ENCODE data around the gene HHATL.

Gene HHATL

DNA sequence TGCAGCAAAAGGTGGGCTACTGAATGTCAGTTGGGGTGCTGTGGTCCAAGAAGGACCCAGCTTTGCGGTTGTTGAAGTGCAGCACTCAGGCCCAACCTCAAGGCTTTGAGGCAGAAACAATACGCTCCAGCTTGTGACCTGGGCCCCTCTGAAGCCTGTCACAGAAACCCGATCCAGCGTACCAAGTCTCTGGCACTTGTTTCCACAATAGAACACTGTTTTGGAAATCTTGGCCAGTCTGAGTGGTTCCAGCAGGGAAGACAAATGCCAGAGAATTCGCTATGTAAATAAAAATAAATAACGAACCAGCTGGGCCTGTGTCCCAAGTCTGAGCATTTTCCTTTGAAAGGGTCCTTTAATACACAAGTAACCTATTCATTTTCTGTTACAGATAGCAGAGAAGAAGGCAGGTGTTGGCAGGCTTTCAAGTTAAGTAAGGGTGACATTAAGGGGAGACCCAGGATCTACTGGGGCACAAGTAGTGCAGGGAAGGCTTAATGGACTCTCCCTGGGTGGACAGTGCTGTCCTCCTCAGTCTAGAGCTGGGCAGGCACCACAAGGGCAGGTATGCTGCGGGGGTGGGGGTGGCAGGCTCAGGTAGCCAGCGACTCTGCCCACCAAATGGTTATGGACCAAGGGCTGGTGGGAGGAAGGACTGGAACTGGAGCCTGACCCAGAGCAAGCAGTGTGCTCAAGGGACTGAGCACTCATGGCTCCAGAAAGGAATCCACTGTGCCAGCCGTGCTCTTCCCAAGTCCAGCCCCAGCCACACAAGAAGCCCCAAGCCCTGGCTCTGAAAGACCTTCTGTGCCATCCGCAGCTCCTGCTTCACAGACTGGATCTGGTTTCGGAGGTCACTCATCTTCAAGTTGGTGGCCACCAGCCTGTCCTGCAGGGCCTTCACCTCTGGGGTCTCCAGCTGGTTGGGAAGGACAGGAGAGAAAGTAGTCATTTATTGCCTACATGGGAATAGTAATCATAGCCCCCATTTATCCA is 44.2 kb upstream of the HHATL start:
- Histone ChIP-seq H2BK12ac (ENCODE audit: low read length) (no peak overlapping the region), H3K23ac (ENCODE audit: low read depth, low read length, poor library complexity) (no peak overlapping the region), H3K27me3 (ENCODE audit: control insufficient read depth in 3 of 3, insufficient read depth in 3 of 3, low read depth in 1 of 3, low read length in 3 of 3) (peaks cover 0 to 3% (median 0%) of the 10 kb centered on the region in 3 experiments), H3K9ac (ENCODE audit: low read depth, low read length, poor library complexity) (no peak overlapping the region), H2BK5ac (ENCODE audit: low read length) (no peak overlapping the region), H2AK5ac (ENCODE audit: low read depth, low read length) (no peak overlapping the region), H3K4me1 (ENCODE audit: control insufficient read depth in 2 of 2, insufficient read depth in 1 of 2, low read depth in 1 of 2, low read length in 2 of 2) (peaks cover 0 to 13% of the 10 kb centered on the region in 2 donors), H4K91ac (ENCODE audit: low read depth, low read length, poor library complexity) (peak overlapping the region; percentile 44), H3K79me1 (ENCODE audit: low read depth, low read length) (no peaks in the 10 kb centered on the region), H3K18ac (ENCODE audit: low read length) (peak overlapping the region; percentile 60), H2AFZ (ENCODE audit: low read length) (no peak overlapping the region), H2BK15ac (ENCODE audit: low read length) (peak overlapping the region; percentile 62), H3K36me3 (replicated peaks in 1 of 2; ENCODE audit: control insufficient read depth in 2 of 2, insufficient read depth in 2 of 2, low read length in 2 of 2) (no peaks in the 10 kb centered on the region), H3K27ac (replicated peaks; ENCODE audit: low read length) (no peak overlapping the region), H4K8ac (ENCODE audit: low read depth, low read length) (no peak overlapping the region), H3K4me3 (ENCODE audit: low read length in 2 of 2) (no peak overlapping the region), H2BK120ac (ENCODE audit: low read depth, low read length) (no peak overlapping the region), H3K14ac (ENCODE audit: low read length) (no peak overlapping the region), H3K9me3 (replicated peaks in 1 of 2; ENCODE audit: control insufficient read depth in 2 of 2, insufficient read depth in 1 of 2, low read depth in 1 of 2, low read length in 2 of 2) (no peaks in the 10 kb centered on the region), H3K4me2 (ENCODE audit: insufficient read depth, low read length, poor library complexity, severe bottlenecking) (no peak overlapping the region), H3K4ac (ENCODE audit: low read length) (no peak overlapping the region)
- WGBS, 2 donors (ENCODE audit: extremely low coverage in 2 of 2, insufficient read length in 2 of 2, insufficient replicate concordance in 1 of 2): no CpG with 5 or more reads among the region's 11 CpGs
- no peak for DNase-seq (ENCODE audit: low spot score)

DNA sequence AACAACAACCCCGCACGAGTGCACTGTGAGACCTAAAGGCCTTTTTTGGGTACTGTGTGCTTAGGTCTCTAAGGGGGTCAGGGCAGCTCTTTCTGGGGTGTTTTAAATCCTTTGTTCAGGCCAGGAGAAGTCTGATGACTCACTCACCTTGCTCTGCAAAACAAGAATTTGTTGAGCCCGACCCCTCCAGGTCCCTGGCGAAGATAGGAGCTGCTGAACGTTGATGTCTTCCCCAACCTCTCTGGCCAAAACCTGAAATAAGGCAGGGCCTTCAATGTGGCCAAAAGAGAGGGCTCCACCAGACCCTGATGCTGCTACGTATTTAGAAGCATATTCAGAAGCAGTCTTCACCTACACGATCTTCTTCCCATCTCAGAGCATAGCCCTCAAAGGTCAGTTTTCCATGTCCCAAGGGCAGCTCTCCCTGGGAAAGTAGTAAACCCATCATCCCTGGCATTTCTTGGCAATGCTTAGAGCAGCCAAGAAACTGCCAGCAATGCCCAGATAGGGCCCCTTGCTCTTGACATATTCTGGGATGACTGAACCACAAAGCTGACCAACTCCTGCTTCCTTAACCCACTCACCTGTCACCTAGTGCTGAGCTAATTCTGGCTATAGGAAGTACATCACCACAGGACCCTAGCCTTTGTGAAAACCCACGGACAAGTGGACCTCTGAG is 43.3 kb upstream of the HHATL start:
- Histone ChIP-seq H4K8ac (ENCODE audit: low read depth, low read length) (no peak overlapping the region), H3K27me3 (ENCODE audit: control insufficient read depth in 3 of 3, insufficient read depth in 3 of 3, low read depth in 1 of 3, low read length in 3 of 3) (peaks cover 0 to 3% (median 0%) of the 10 kb centered on the region in 3 experiments), H2BK120ac (ENCODE audit: low read depth, low read length) (no peak overlapping the region), H3K23ac (ENCODE audit: low read depth, low read length, poor library complexity) (no peak overlapping the region), H3K9ac (ENCODE audit: low read depth, low read length, poor library complexity) (no peak overlapping the region), H4K91ac (ENCODE audit: low read depth, low read length, poor library complexity) (no peak overlapping the region), H2BK15ac (ENCODE audit: low read length) (no peak overlapping the region), H2AFZ (ENCODE audit: low read length) (no peak overlapping the region), H3K4ac (ENCODE audit: low read length) (no peak overlapping the region), H3K27ac (replicated peaks; ENCODE audit: low read length) (no peak overlapping the region), H3K79me1 (ENCODE audit: low read depth, low read length) (no peaks in the 10 kb centered on the region), H3K14ac (ENCODE audit: low read length) (no peak overlapping the region), H2AK5ac (ENCODE audit: low read depth, low read length) (no peak overlapping the region), H3K4me2 (ENCODE audit: insufficient read depth, low read length, poor library complexity, severe bottlenecking) (no peak overlapping the region), H3K18ac (ENCODE audit: low read length) (peak overlapping the region; percentile 25), H2BK12ac (ENCODE audit: low read length) (no peak overlapping the region), H3K9me3 (replicated peaks in 1 of 2; ENCODE audit: control insufficient read depth in 2 of 2, insufficient read depth in 1 of 2, low read depth in 1 of 2, low read length in 2 of 2) (no peaks in the 10 kb centered on the region), H2BK5ac (ENCODE audit: low read length) (no peak overlapping the region), H3K4me3 (ENCODE audit: low read length in 2 of 2) (no peak overlapping the region), H3K36me3 (replicated peaks in 1 of 2; ENCODE audit: control insufficient read depth in 2 of 2, insufficient read depth in 2 of 2, low read length in 2 of 2) (no peaks in the 10 kb centered on the region), H3K4me1 (ENCODE audit: control insufficient read depth in 2 of 2, insufficient read depth in 1 of 2, low read depth in 1 of 2, low read length in 2 of 2) (peaks cover 0 to 13% of the 10 kb centered on the region in 2 donors)
- no peak for DNase-seq (ENCODE audit: low spot score)
- WGBS, 2 donors (ENCODE audit: extremely low coverage in 2 of 2, insufficient read length in 2 of 2, insufficient replicate concordance in 1 of 2): no CpG with 5 or more reads among the region's 8 CpGs

DNA sequence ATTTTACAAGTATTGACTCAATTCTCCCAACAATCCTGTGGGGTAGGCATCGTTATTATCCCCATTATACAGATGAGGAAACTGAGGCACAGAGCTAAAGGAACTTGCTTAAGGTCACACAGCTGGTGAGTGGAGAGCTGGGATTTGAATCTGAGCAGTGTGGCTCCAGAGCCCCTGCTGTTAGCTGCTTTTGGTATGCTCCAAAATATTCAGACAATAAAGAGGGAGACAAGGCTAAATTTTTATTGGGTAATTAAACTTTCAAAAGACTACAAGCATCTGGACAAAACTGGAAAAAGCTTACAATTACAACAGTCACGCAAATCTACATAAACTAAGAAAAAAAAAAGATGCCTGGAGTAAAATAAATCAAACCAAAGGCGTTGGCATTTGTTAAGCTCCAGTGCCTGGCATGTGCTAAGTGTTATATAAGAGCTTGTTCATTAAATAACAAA is 42.7 kb upstream of the HHATL start:
- Histone ChIP-seq H4K91ac (ENCODE audit: low read depth, low read length, poor library complexity) (no peak overlapping the region), H2AK5ac (ENCODE audit: low read depth, low read length) (no peak overlapping the region), H3K9ac (ENCODE audit: low read depth, low read length, poor library complexity) (no peak overlapping the region), H2BK12ac (ENCODE audit: low read length) (no peak overlapping the region), H3K14ac (ENCODE audit: low read length) (no peak overlapping the region), H3K27me3 (ENCODE audit: control insufficient read depth in 3 of 3, insufficient read depth in 3 of 3, low read depth in 1 of 3, low read length in 3 of 3) (peaks cover 0 to 3% (median 0%) of the 10 kb centered on the region in 3 experiments), H2BK5ac (ENCODE audit: low read length) (no peak overlapping the region), H3K79me1 (ENCODE audit: low read depth, low read length) (no peaks in the 10 kb centered on the region), H2BK15ac (ENCODE audit: low read length) (no peak overlapping the region), H3K9me3 (replicated peaks in 1 of 2; ENCODE audit: control insufficient read depth in 2 of 2, insufficient read depth in 1 of 2, low read depth in 1 of 2, low read length in 2 of 2) (no peaks in the 10 kb centered on the region), H3K4me2 (ENCODE audit: insufficient read depth, low read length, poor library complexity, severe bottlenecking) (no peak overlapping the region), H2BK120ac (ENCODE audit: low read depth, low read length) (no peak overlapping the region), H3K27ac (replicated peaks; ENCODE audit: low read length) (no peak overlapping the region), H3K4ac (ENCODE audit: low read length) (no peak overlapping the region), H3K4me1 (ENCODE audit: control insufficient read depth in 2 of 2, insufficient read depth in 1 of 2, low read depth in 1 of 2, low read length in 2 of 2) (peaks cover 0 to 13% of the 10 kb centered on the region in 2 donors), H4K8ac (ENCODE audit: low read depth, low read length) (no peak overlapping the region), H3K36me3 (replicated peaks in 1 of 2; ENCODE audit: control insufficient read depth in 2 of 2, insufficient read depth in 2 of 2, low read length in 2 of 2) (no peaks in the 10 kb centered on the region), H3K18ac (ENCODE audit: low read length) (no peak overlapping the region), H2AFZ (ENCODE audit: low read length) (no peak overlapping the region), H3K23ac (ENCODE audit: low read depth, low read length, poor library complexity) (no peak overlapping the region), H3K4me3 (ENCODE audit: low read length in 2 of 2) (no peak overlapping the region)
- no CpG with 5 or more reads among the region's 3 CpGs for WGBS, 2 donors (ENCODE audit: extremely low coverage in 2 of 2, insufficient read length in 2 of 2, insufficient replicate concordance in 1 of 2)
- DNase-seq (ENCODE audit: low spot score): no peak
